ENCODE data around the gene SIX1. TPM values are rescaled to one million over a fixed set of nuclear protein-coding genes. Genes with fewer than 3 reads are reported as not detected.

Gene SIX1
- total RNA-seq, 2 donors from 2014 or later, result 23.5 to 25.0 TPM

Other genes starting within 250 kb of the SIX1 start
- 1 to 10 TPM in 1 of 2 donors, under 1 TPM in 1; 0.41 to 4.7 TPM for gene C14orf39, start 163.4 kb downstream of the SIX1 start, total RNA-seq
- gene SIX6, start 140.3 kb downstream of the SIX1 start, total RNA-seq, result under 1 TPM; 0.05 to 0.28 TPM
- gene SIX4, start 74.9 kb upstream of the SIX1 start, total RNA-seq, result 10 to 100 TPM; 17.6 to 21.3 TPM
- gene MNAT1, start 85.3 kb upstream of the SIX1 start, total RNA-seq, result 10 to 100 TPM; 16.1 to 62.9 TPM